Urinary bladder (tissue), 4 donors: ENCODE measurements around the gene APOA1. TPM values are rescaled to one million over a fixed set of nuclear protein-coding genes. Genes with fewer than 3 reads are reported as not detected.

Experiments used
- DNase-seq: peaks from one replicate; pipeline ENCODE4 v3.0.0-alpha.2; 2015; ENCODE audit errors: extremely low spot score
- H3K27ac ChIP-seq: one replicate; pipeline ENCODE4 v1.5.1; 2013; ENCODE audit warnings: low read depth, mild to moderate bottlenecking, moderate library complexity
- H3K36me3 ChIP-seq: one replicate; pipeline ENCODE4 v1.6.1; 2013; ENCODE audit warnings: mild to moderate bottlenecking, moderate library complexity; ENCODE audit not compliant: insufficient read depth
- H3K4me1 ChIP-seq: one replicate; pipeline ENCODE4 v1.6.1; 2013; ENCODE audit warnings: mild to moderate bottlenecking, moderate library complexity; ENCODE audit not compliant: insufficient read depth
- H3K4me3 ChIP-seq: one replicate; pipeline ENCODE4 v1.5.1; 2013; ENCODE audit warnings: low read depth, low read length
- WGBS: extraction: QIAGEN DNeasy Blood & Tissue Kit; methylation state at CpG from one replicate; pipeline ENCODE4 v1.1.7; 2013; 5-methylcytosine and 5-hydroxymethylcytosine counted together
- polyA plus RNA-seq: library from polyadenylated mRNA; stranded (reverse); fragments of 200-250 nt; gene quantifications from one replicate; pipeline ENCODE4 v1.2.3, GENCODE V29; 2013
- total RNA-seq: library from RNA; depleted of rRNA; stranded (reverse); fragments of >200 nt; gene quantifications from one replicate; pipeline ENCODE4 v1.2.3, GENCODE V29; 2014
- donor health status: healthy with polysubstance abuse.
- donor health status: healthy.

Gene APOA1
- 1.1 TPM for total RNA-seq
- polyA plus RNA-seq: 5.2 TPM

DNA sequence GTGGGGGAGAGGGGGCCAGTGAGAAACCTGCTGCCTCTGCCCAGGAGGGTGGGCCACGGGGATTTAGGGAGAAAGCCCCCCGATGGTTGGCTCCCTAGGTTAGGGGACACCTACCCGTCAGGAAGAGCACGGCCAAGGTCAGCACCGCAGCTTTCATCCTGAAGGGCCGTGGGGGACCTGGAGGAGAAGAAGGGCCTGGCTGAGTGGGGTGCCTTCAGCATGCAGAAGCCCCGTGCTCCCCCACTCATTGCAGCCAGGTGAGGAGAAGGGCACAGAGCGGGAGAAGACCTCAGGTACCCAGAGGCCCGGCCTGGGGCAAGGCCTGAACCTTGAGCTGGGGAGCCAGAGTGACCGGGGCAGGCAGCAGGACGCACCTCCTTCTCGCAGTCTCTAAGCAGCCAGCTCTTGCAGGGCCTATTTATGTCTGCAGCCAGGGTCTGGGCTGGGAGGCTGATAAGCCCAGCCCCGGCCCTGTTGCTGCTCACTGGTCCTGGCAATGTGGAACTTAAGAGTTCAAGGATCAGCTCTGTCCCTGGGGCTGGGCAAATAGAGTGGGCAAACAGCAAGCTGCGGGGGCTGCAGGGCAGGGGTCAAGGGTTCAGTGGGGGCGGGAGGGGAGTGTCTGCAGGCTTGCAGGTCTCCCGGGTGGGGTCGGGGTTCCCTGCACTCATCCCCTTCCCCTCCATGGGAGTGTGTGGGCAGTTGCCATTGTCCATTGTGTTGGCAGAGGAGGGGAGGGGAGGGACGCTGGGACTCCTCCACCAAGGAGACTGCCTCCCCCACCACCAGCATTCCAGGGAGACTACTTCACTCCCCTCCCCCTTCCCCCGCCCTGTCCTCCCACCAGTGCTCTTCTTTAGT, at the start of gene APOA1:
Gene APOA1 (minus strand): TSS at position 392 of the 861 bp plus-strand sequence. CDS start 235 bp downstream, at position 157.
- Histone ChIP-seq H3K36me3 (no peaks in the 10 kb centered on the region), H3K4me1 (no peaks in the 10 kb centered on the region), H3K27ac (no peak within 1 kb of the TSS), H3K4me3 (no peak within 1 kb of the TSS)
- no peak for DNase-seq
- 70% methylated on average over 19 of the region's 19 CpGs for WGBS

DNA sequence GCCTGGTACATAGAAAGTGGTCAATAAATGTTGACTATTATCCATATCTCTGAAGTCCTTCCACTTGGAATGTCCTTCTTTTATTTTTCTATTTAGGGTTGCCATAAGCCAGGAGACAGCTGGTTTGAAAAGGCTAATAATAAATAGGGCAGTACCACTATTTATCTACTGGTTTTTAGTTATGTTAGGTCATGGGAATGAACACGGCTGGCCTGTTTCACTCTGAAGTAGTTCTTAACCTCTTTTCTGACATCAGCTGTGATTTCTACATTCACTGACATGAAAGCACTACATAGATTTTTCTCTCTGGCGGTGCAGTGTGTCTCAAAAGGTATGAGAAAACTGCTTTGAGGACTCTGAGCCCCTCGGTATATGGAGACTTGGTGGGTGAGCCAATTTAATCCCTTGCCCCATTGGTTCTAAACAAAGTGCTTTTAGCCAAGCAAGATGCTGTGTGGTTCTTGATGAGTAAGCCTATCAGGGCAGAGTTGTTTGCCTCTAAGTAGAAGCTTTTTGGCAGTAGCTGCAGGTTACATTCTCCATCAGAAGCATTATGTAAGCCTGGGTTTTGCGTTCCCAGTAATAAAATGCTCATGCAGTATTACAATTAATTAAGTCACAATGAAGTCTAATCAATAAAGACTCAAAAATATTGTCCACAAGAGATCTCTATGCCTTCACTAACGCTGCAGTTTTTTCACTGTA, 48.7 kb upstream of the APOA1 start:
- H3K4me3 ChIP-seq: no peak overlapping the region
- peak overlapping the region; percentile 23 for H3K27ac ChIP-seq
- 37% methylated on average over 5 of the region's 5 CpGs for WGBS
- no peaks in the 10 kb centered on the region for H3K4me1 ChIP-seq
- DNase-seq: no peak
- H3K36me3 ChIP-seq: no peaks in the 10 kb centered on the region

DNA sequence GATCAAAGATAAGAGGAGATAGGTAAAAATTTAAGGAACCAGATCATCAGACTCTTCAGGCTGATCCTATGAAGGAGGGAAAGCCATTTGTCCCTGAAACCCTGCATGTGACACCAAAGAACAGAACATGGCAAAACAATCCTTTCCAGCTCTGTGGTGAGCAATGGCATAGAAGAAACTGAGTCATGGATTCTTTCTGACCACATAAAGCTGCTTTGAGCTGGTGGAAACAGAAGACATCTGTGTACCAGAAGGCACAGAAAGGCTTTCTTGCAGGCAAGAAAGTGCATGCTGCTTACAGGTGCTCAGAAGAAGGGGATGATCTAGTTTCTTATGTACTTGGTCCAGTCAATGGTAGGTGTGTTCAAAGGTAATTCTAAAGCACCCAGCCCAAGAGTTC, 45.0 kb upstream of the APOA1 start:
- DNase-seq: no peak
- no peak overlapping the region for H3K4me3 ChIP-seq

DNA sequence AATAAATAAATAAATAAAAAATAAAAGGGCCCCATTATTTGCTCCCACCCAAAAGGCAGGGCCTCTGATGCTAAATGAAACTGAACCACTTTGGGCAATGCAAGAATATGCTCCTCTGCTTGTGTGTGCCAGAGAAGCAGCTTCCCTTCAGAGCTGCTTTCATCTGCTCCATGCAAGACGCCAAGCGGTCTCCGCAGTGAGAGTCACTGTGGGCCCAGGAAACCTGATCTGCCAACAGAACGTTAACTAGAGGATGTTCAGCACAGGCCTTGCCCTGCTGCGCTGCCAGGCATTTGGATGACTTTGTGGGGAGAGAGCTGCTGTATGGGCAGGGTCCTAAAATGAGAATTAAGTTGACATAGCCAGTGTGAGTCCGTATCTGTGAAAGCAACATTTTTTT, 43.7 kb upstream of the APOA1 start:
- DNase-seq: no peak
- H3K4me1 ChIP-seq: no peaks in the 10 kb centered on the region
- 71% methylated on average over 6 of the region's 6 CpGs for WGBS
- no peak overlapping the region for H3K4me3 ChIP-seq
- no peaks in the 10 kb centered on the region for H3K36me3 ChIP-seq
- H3K27ac ChIP-seq: no peak overlapping the region

More for the DNA sequence above, 45.0 kb upstream of the APOA1 start:
- Histone ChIP-seq H3K4me1 (no peaks in the 10 kb centered on the region), H3K27ac (no peak overlapping the region), H3K36me3 (no peaks in the 10 kb centered on the region)

DNA sequence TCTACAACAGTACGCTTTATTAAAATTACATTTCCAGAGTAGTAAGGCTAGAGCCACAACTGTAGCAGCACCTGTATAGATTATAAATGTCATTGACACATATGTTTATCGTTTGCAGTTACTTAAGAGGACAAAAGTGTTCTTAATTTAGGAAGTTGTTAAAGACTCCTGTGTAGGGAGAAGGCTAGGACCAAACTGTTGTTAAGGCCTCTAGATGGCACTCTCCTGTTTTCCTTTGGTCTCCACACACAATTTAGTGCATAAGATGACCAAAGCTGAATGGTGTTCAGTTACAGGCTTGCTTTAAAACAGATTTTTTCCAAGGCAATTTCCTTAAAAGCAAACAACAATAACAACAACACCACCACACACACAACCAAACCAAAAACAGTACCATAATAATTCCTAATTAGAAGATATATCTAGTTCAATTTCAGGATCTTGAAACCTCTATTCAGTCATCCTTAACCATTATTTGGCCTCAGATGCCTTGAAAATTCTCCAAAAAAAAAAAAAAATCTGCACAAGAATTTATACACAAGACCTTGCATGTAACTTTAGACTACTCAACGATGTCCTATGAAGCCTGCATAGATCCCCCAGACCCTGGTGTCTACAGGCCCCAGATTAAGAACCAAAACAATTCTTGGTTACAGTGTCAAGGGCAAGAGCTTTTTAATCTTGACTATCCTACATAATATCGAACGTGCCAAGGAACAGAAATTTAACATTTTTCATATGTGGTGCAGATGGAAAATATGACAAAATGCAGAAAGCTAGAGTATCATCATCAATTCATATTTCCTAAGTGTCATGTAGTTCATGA, 42.6 kb upstream of the APOA1 start:
- 45% methylated on average over 5 of the region's 5 CpGs for WGBS
- no peak overlapping the region for H3K27ac ChIP-seq
- DNase-seq: peak; percentile 51

DNA sequence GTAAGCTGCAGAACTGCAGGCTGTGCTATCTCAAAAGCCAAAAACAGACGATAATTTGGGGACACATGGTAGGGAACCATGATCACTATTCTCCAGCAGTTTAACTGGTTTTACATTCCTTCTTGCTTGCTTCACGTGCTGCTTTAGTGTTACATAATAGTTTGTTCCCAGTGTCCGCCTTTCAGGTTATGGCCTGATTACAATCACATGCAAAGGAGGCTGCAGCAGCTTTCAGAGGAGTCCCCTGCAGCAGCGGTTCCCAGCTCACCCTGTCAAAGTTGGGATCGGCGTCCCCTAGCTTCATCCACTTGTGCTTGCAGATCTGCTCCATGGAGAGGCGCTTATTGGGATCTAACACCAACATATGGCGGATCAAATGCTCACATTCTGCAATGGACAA, 39.2 kb upstream of the APOA1 start:
- Histone ChIP-seq H3K4me3 (no peak overlapping the region), H3K36me3 (no peaks in the 10 kb centered on the region), H3K27ac (no peak overlapping the region), H3K4me1 (no peaks in the 10 kb centered on the region)
- WGBS: 88% methylated on average over 8 of the region's 8 CpGs
- DNase-seq: no peak

More for the DNA sequence above, 42.6 kb upstream of the APOA1 start:
- Histone ChIP-seq H3K36me3 (no peaks in the 10 kb centered on the region), H3K4me3 (no peak overlapping the region), H3K4me1 (no peaks in the 10 kb centered on the region)

DNA sequence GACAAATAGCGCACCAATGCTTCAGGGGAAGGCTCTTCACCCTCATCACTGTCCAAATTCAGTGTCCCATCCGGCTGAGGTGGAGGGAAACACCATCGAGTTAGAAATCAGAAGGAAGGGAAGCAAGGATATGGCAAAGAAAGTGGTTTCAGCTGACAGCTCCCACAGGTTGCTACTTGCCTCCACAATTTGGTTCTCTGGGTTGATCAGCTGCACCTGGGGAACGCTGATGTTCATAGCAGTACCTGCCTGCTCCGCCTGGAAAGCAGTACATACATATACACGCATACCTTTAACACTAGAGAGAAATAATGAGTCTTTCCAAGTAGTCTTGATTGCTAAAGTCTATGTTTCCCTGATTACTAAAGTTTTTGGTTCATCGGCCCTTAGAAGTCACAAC, 37.8 kb upstream of the APOA1 start:
- Histone ChIP-seq H3K4me3 (no peak overlapping the region), H3K36me3 (no peaks in the 10 kb centered on the region), H3K4me1 (no peaks in the 10 kb centered on the region), H3K27ac (no peak overlapping the region)
- 98% methylated on average over 7 of the region's 7 CpGs for WGBS
- no peak for DNase-seq

DNA sequence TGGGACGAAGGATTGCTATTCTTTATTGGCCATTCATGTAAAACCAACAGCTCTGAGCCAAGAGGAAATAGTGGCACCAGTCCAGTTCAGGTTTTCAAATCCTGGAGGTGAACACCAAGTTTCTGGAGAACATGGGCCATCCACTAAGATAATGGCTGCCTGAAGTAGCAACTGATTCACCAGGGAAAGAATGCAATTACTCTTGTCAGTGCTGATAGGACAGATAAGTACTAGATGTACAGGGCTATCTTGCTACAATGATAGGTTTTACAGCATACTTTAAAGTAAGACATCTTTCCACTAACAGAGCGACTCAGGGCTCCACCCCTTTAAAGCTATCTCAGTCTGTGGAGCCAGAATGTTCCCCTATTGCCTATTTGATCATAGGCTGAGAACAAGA, 36.8 kb upstream of the APOA1 start:
- Histone ChIP-seq H3K4me1 (no peaks in the 10 kb centered on the region), H3K36me3 (no peaks in the 10 kb centered on the region), H3K27ac (no peak overlapping the region), H3K4me3 (no peak overlapping the region)
- no peak for DNase-seq
- WGBS: 47% methylated on average over 2 of the region's 2 CpGs

DNA sequence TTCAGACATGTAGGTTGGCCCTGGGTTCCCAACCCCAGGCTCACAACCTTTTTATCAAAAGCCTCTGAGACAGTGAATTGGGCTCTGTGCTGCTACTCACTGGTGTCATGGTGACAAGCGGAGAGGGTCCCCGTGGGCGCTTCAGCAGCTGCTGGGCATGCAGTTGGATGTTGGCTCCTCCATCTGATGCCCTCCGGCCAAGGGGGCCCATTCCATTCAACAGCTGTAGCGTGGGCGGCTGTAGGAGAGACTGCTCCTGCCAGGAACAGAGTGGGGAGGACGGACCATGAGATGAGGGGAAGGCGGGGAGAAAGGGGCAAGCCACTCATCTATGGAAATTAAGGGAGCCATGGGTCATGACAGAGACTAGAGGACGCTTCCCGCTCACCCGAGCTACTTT, 36.0 kb upstream of the APOA1 start:
- Histone ChIP-seq H3K27ac (no peak overlapping the region), H3K4me3 (no peak overlapping the region), H3K36me3 (no peaks in the 10 kb centered on the region), H3K4me1 (no peaks in the 10 kb centered on the region)
- DNase-seq: no peak
- 97% methylated on average over 11 of the region's 11 CpGs for WGBS

DNA sequence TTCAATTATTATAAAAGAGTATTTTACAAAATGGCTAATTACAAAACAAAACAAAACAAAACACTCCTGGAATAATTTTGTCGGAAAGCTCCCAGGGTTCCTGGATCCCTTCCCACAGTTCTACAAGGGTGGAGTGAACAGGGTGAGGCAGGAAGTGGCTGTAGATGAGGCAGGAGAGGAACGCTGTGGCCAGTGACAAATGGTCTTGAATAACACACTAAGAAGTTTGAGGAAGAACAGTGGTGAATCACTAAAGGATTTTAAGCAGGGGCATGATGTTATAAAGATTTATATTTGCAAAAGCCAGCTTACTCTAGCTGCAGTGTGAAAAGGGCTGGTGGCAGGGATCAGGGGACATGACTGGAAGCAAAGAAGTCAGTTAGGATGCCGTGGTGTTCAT, 33.8 kb upstream of the APOA1 start:
- Histone ChIP-seq H3K27ac (no peak overlapping the region), H3K36me3 (no peaks in the 10 kb centered on the region), H3K4me1 (no peaks in the 10 kb centered on the region), H3K4me3 (no peak overlapping the region)
- 61% methylated on average over 3 of the region's 3 CpGs for WGBS
- no peak for DNase-seq

DNA sequence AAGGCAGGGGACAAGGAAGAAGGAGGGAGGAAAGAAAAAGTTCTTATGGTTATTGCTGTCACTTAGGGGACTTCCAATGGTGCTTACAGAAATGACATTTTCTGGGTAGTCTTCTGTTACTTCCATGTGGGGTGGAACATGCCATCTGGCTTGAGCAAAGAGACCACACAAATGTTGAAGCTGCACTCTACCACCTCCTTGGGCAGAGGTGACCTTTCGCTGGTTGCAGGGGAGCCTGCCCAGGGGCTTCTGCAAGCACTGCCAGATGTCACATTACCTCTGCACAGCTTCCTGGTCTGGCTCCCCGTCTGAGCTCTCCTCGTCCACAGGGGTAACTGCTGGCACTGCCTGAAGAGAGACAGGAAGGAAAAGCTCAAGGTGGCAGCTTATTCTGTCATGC, 32.6 kb upstream of the APOA1 start:
- H3K4me3 ChIP-seq: no peak overlapping the region
- H3K4me1 ChIP-seq: no peaks in the 10 kb centered on the region
- no peak for DNase-seq
- 88% methylated on average over 3 of the region's 3 CpGs for WGBS
- no peaks in the 10 kb centered on the region for H3K36me3 ChIP-seq
- no peak overlapping the region for H3K27ac ChIP-seq

DNA sequence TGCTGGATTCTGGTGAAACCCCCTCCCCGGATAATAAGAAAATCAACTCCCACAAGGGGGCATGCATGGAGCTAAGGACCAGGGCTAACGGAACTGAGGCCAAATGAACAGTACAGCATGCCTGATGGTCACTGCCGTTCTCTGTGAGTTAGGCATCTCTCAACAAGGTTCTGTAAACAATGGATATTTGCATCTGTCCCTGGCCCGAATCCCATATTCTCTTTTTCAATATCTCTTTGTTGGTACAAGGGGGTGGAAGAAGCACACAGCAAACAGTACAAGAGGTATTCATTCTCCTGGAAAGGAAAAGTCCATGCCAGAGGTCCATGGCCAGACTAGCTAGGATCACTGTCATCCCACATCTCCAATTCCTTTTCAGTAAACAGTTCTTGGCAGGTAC, 32.2 kb upstream of the APOA1 start:
- DNase-seq: no peak
- Histone ChIP-seq H3K36me3 (no peaks in the 10 kb centered on the region), H3K4me1 (no peaks in the 10 kb centered on the region), H3K27ac (no peak overlapping the region), H3K4me3 (no peak overlapping the region)
- 83% methylated on average over 4 of the region's 4 CpGs for WGBS

DNA sequence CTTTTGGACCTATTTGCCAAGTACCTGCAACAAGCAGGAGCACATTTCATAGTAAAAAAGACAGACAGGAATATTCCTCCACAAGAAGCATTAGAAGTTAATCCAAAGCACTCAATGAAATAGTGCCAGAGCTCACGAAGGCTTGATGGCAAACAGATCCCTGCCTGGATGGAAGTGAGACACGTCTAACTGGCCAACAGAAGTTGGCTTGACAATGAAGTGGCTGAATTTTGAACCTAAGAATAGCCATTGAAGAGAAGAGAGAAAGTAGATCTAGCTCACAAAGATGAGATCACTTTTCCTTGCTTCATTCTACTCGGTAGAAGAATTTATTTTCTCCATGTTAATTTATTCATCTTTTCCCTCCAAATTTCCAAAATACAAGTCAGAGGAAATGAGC, 30.6 kb upstream of the APOA1 start:
- no peaks in the 10 kb centered on the region for H3K4me1 ChIP-seq
- no peaks in the 10 kb centered on the region for H3K36me3 ChIP-seq
- 60% methylated on average over 3 of the region's 3 CpGs for WGBS
- H3K27ac ChIP-seq: no peak overlapping the region
- no peak for DNase-seq
- no peak overlapping the region for H3K4me3 ChIP-seq
